GM19468 (cell line): ENCODE data around the gene DNASE1L2.

Experiments used
- ATAC-seq: cut with Tn5 transposase; IDR thresholded peaks from one replicate; pipeline ENCODE4 v1.9.1; 2021; ENCODE audit warnings: mild to moderate bottlenecking, moderate library complexity, moderate number of reproducible peaks; ENCODE audit not compliant: unreplicated experiment; ENCODE audit errors: extremely low read depth

Gene DNASE1L2

DNA sequence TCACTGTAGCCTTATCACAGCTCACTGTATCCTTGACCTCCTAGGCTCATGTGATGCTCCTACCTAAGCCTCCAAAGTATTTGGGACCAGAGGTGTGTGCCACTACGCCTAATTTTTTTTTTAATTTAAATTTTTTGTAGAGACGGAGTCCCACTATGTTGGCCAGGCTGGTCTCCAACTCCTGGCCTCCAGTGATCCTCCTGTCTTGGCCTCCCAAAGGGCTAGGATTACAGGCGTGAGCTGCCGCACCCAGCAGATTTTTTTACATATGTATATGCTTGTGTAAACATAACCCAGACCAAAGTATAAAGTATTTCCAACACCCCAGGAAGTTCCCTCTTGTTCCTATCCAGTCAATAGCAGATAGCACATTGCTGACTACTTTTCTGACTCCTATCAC lies 19.9 kb upstream of the DNASE1L2 start:
- ATAC-seq, result no peak

DNA sequence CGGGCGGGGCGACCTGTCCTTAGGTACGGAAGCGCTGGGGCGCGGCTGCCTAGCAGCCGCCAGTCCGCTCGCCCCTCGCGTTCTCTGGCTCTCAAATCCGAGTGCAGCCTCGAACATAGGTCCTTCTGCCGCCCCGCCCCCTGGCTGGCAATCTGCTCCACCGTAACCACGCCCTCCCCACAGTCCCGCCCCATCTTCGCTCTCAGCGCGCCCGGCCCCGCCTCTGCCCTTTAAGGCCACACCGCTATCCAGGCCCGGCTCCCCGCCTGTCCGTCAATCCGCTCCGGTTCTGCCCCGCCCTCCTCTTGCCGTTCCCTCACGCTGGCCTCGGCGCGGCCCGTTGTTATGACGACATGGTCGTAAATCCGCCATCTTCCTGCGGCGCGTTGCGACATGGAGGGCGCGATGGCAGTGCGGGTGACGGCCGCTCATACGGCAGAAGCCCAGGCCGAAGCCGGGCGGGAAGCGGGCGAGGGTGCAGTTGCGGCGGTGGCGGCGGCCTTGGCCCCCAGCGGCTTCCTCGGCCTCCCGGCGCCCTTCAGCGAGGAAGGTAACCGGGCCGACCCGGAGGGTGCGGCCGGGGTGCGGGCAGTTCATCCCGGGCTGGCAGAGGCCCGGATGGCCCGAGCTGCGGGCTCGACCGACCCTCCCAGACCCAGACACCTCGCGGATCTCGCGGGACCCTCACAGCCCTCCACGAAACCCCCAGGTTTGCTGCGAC lies 12.9 kb upstream of the DNASE1L2 start, which contains the start of gene E4F1:
E4F1 (plus strand) TSS at position 371 of the 721 bp plus-strand sequence; CDS start at position 394, 23 bp downstream.
- peak; percentile 80 for ATAC-seq

DNA sequence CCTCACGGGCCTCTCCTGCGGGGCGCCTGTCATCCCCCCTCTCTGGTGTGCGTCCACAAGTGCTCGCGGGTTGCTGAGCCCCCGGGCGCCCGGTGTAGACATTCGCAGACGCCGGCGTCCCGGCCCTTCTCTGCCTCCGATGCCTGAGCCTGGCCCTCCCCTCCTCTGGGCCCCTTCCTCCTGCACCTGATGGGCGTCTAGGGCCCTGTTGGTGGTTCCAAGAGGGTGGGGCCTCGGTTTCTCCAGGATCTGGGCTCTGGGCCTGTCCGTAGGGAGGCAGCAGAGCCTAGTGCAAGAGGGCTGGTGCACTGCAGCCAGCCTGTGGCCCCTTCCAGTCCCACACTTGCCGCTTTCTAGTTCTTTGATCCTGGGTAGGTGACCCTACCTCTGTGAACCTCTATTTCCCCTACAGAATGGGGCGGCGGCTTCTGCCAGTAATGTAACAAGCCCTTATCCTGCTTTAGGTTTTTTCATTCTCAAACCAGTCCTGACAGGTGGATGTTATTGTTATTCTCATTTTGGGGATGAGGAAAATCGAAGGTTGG lies 12.2 kb upstream of the DNASE1L2 start:
- ATAC-seq, result peak; percentile 10

DNA sequence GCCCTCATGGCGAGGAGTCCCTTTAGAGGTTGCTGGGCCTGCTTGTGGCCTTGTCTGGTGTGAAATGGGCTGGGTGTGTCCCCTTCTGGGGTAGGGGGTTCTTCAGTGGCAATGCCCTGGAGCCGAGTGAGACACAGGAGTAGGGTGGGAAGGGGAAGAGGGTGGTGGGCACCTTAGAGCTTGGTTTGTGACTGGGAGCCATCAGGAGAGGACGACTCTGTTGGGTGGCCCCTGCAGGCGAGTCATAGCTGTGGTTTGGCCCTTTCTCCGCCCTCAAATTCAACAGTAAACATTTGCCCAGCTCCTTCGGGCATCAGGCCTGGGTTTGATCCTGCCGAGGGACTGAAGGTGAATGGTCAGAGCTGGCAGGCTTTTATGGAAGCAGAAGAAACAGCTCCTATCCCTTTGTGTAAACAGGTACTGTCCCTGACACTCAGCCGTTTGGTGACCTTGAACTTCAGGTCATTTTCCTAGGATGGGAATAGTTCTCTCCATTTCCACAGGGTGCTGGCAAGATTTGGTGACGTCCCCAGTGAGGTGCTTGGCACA lies 9.9 kb upstream of the DNASE1L2 start:
- ATAC-seq, result no peak

DNA sequence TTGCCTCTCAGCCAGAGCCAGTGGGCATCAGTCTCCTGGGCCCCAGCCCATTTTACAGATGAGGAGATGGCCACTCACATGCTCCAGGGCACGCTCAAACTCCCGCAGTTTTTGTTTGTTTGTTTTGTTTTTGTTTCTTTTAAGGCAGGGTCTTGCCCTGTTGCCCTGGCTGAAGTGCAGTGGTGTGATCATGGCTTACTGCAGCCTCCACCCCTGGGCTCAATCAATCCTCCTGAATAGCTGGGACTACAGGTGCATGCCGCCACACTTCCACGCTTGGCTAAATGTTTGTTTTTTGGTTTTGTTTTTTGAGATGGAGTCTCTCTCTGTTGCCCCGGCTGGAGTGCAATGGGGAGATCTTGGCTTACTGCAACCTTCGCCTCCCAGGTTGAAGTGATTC lies 9.3 kb upstream of the DNASE1L2 start:
- ATAC-seq, result no peak

DNA sequence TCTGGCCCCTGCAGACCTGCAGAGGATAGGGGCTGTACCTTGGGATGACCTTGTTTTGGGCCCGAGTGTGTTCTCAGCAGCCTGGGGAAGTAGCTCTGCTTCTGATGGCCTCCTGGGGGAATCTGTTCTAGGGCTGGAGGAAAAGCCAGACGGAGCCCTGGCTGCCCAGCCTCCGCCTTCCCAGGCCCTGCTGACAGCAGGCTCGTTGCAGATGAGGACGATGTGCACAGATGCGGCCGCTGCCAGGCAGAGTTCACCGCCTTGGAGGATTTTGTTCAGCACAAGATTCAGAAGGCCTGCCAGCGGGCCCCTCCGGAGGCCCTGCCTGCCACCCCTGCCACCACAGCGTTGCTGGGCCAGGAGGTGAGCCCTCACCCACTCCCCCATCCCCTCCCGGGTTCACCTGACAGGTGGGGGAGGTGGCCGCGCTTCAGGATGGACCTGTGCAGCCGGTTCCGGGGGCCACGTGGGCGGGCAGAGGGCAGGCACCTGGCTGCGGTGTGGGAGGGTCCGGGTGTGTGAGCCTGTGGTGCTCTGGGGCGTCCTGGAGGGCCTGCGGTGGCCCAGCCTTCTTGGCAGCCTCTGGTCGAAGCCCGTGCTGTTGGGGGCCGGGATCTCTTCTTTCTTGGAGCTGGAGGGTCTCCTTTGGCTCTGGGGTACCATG lies 8.0 kb upstream of the DNASE1L2 start:
- ATAC-seq, result no peak

DNA sequence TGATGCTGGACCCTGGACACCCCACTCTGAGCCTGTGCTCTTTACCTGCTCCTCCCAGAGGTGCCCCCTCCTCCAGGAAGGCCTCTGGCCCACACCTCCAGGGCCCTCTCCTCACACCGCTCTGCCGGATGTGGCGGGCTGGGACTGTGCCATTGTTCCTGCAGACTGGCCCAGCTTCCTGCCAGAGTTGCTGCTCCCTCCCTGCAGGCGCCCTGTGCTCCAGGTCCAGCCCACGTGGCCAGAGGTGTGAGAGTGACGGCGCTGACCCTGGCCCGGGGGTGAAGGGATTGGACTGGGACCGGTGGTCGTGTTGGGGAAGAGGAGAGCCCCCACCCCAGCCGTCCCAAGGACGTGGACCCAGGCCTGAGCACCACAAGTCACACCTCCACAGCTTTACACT lies 7.2 kb upstream of the DNASE1L2 start:
- no peak for ATAC-seq

DNA sequence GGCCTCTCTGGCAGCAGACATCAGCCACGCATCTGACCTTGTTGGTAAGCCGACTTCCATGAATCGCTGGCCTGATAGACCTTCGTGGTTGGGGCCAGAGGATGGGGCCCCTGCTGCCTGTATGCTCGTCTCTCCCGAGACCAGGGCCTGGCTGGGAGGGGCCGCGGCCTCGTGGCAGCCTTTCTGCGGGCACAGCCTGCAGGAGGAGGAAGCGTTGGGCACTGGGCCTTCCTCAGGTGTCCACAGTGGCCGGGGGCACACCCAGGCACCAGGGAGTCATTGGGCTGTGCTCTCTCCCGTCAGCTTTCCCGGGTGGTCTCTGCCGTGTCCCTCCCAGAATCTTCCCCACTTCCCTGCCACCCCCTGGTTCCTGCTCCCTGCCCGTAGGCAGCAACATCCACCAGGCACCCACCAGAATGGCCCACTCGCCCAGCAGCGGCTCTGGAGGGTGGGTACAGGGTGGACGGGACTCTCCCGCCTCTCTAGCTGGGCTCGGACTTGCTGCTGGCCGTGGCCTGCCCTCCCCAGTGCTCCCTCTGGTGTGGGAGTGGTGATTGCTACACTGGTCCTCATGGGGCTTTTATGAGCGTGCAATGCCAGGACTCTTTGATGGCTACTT lies 6.5 kb upstream of the DNASE1L2 start:
- ATAC-seq, result no peak

DNA sequence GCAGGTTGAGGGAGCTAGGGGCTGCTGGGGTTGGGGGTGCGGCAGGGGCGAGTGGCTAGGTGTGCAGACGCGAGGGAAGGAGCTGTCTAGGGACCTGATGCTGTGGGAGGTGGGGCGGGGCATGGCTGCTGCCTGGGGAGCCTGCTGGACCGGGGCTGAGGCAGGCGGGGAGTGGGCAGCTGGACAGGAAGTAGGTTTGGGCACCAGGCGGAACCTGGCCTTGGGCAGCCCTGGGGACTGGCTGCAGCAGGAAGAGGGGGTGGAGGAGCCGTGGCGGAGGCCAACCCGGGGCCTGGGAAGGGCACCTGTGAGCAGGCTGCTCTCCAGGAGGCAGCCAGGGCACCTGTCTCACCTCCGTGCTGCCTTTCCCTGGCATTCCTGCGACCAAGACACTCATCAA lies 5.9 kb upstream of the DNASE1L2 start:
- ATAC-seq, result no peak

DNA sequence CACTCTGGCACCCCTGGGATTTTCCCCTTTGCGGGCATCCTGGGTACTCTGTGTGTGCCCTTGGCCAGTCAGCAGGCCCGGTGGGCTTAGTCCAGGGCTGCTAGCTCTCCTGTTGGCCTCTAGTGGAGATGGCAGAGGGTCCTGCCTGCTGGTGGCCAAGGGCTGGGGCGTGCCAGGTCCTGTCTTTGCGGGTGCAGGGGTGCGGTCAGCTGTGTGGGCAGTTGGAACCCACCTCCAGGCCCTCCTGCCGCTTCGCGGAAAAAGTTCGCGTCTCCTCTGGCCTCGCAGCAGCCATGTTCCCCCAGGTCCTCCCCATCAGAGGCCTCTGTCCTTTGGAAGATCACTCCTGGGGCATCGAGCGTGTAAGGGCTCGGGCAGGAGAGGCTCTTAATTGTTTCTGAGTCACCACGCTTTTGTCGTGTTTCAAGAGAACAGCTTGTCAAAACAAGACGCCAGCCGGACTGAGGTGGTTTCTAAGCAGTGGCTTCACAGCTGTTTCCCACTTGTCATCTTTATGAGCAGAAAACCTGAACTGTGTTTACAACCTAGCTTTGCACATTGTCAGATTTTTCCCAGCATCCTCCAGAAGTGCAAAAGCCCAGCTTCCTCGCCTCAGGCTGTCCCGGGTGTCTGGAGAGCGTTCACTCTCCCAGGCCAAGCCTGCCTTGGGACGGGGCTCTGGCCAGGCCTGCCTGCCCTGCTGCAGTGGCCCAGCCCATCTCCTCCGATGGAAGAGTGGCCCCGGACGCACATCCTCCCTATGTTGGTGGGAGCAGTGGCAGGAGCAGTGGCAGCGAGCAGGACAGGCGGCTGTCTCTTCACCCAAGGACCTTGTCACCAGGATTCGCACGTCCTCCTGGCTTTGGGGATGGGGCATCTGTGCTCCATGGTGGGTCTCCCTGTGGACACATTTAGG lies 5.0 kb upstream of the DNASE1L2 start:
- ATAC-seq, result no peak

DNA sequence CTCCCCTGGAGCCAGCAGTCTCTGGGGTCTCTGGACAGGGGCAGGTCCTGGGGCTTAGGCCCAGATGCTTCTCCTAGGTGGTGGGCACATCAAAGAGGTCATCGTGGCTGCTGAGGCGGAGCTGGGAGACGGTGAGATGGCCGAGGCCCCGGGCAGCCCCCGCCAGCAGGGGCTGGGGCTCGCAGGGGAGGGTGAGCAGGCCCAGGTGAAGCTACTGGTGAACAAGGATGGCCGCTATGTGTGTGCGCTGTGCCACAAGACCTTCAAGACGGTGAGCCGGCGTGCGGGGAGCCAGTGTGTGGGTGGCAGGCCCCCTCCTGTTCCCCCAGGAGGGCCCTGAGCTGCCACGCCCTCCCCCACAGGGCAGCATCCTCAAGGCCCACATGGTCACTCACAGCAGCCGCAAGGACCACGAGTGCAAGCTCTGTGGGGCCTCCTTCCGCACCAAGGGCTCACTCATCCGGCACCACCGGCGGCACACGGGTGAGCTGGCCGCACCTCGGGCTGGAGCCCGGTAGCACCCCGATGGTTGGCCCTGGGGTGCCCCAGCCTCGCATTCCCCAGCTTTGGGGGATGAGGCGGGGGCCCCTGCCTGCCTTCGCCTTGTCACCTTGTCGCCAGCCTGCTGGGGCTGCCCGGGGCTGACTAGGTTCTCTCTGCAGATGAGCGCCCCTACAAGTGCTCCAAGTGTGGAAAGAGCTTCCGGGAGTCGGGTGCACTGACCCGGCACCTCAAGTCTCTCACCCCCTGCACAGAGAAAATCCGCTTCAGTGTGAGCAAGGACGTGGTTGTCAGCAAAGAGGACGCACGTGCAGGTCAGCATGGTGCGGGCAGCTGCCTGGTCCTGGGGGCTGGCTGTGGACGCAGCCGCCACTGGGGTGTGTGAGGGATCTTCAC lies 3.9 kb upstream of the DNASE1L2 start:
- no peak for ATAC-seq

DNA sequence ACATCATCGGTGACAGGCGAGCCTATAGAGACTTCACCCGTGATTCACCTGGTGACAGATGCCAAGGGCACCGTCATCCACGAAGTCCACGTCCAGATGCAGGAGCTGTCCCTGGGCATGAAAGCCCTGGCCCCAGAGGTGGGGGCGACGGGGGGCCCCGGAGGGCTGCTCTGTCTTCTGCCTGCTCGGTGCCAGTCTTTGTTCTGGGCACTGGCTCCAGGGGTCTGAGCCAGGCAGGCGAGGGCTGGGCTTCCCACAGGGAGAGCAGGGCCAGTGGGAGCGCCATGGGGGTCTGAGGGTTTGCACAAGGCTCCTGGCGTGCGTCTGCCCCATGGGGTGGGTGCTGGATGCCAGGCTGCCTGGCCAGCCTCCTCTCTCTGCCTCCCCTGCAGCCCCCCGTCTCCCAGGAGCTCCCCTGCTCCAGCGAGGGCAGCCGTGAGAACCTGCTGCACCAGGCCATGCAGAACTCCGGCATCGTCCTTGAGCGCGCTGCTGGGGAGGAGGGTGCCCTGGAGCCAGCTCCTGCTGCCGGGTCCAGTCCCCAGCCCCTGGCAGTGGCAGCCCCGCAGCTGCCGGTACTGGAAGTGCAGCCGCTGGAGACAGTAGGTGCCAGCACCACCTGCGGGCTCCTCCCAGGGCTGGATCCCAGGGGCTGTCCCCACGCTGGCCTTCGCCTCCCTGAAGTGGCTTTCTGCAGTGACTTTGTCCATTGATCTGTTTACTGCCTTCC lies 3.0 kb upstream of the DNASE1L2 start:
- no peak for ATAC-seq

DNA sequence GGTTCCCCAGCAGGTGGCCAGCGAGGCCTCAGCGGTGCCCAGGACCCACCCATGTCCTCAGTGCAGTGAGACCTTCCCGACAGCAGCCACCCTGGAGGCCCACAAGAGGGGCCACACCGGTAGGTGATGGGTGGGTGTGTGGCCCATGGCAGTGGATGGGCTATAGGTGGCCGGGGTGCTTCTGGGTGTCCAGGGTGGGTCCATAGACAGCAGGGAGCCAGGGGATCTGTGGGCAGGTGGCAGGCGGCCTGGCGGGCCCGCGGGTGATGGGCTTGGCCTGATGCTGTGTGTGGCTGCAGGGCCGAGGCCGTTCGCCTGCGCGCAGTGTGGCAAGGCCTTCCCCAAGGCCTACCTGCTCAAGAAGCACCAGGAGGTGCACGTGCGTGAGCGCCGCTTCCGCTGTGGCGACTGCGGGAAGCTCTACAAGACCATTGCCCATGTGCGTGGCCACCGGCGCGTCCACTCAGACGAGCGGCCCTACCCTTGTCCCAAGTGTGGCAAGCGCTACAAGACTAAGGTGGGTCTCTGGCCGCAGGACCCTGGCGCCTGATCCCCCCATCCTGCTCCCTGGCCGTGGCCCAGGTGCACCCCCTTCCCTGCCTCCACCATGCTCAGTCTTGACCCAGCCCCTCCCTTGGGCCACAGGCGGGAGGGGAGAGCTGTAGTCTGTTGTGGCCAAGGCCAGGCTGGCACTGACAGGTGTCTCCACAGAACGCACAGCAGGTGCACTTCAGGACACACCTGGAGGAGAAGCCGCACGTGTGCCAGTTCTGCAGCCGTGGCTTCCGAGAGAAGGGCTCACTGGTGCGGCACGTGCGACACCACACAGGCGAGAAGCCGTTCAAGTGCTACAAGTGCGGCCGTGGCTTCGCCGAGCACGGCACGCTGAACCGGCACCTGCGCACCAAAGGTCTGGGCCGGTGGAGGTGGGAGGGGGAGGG lies 2.1 kb upstream of the DNASE1L2 start:
- ATAC-seq, result no peak

DNA sequence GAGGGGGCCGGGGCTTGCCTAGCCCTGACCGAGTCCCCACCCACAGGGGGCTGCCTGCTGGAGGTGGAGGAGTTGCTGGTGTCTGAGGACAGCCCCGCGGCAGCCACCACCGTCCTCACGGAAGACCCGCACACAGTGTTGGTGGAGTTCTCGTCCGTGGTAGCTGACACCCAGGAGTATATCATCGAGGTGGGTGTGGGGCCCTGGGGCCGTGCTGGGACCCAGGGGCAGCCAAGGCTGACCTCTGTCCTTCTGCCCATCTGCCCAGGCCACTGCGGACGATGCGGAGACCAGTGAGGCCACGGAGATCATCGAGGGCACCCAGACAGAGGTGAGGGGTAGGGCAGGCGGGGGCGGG lies 1.5 kb upstream of the DNASE1L2 start:
- no peak for ATAC-seq

DNA sequence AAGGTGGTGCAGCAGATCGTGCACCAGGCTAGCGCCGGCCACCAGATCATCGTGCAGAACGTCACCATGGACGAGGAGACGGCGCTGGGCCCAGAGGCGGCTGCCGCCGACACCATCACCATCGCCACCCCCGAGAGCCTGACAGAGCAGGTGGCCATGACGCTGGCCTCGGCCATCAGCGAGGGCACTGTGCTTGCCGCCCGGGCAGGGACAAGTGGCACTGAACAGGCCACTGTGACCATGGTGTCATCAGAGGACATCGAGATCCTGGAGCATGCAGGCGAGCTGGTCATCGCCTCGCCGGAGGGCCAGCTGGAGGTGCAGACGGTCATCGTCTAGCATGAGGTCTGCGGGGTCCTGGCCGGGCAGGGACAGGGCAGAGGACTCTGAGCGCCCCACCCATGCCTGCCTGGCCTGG lies 1.0 kb upstream of the DNASE1L2 start:
- ATAC-seq, result no peak

DNA sequence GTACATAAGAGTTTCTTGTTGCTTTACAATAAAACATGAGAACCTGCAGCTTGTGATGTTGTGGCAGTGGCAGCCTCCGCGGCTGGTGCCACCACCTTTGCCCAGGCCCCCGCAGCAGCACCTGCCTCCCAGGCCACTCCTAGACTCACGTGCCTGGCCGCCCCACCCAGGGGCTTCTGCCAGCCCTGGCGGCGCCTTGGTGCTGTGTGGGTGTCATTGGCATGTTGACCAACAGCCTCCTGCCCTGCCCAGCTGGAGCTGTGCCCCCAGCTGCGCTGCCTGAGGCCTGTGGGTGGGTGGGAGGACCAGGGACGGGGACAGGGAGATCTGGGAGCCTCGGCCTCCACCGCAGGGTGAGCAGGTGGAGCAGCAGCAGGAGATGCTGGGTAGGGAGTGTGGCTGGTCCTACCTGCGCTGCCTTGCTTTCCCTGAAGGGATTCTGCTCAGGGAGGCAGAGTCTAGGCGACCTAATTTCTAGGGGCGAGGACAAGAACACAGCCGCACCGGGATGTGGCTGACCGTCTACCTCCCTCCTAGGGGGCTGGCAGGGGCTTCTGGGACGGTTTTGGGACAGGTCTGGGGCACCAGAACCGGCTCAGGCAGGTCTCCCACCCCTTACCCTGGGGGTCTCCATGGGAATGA lies 428 bp upstream of the DNASE1L2 start:
- ATAC-seq, result no peak

DNA sequence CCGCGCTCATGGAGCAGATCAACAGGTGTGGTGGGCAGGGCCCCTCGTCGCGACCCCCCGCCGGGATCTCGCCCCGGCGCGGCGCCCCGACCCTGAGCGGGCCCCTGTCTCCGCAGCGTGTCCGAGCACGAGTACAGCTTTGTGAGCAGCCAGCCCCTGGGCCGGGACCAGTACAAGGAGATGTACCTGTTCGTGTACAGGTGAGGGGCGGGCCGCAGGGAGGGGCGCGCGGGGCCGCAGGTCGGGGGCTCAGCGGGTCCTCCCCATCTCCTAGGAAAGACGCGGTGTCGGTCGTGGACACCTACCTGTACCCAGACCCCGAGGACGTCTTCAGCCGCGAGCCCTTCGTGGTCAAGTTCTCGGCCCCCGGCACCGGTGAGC lies 848 bp downstream of the DNASE1L2 start:
- no peak for ATAC-seq
